ENCODE results near the gene GALNT17.

Gene GALNT17

DNA sequence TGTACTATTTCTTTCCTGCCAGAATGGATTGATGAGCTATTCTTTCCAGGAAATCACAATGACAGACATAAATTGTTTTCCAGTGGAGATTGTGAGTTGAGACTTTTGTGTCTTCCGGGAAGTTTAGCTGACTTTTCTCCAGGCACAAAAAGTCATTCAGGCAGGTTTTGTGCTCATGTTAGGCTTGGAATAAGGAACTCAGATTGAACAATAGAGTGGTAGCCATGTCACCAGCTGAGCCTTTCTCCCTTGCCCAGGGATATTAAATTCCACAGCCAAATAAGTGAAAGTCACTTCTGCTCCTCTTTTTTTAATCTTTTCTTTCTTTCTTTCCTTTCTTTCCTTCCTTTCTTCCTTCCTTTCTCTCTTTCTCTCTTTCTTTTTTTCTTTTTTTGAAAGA is 559.6 kb downstream of the GALNT17 start:
- no peak for DNase-seq (ENCODE audit: low spot score)
- in situ Hi-C loops (cut with MboI; ENCODE audit: low sequenced_read_pairs, unreplicated experiment): no loop called here
- TF ChIP-seq CTCF (IDR thresholded peaks at IDR 0.05; ENCODE audit: borderline replicate concordance, control extremely low read depth, extremely low read depth, insufficient read depth, missing control alignments): no peak

GRCh38 chr7:71694665-71695064 is 562.7 kb downstream of the GALNT17 start:
- DNase-seq (ENCODE audit: low spot score): no peak
- in situ Hi-C loops (cut with MboI; ENCODE audit: low sequenced_read_pairs, unreplicated experiment): no loop called here
- TF ChIP-seq CTCF (IDR thresholded peaks at IDR 0.05; ENCODE audit: borderline replicate concordance, control extremely low read depth, extremely low read depth, insufficient read depth, missing control alignments): no peak

DNA sequence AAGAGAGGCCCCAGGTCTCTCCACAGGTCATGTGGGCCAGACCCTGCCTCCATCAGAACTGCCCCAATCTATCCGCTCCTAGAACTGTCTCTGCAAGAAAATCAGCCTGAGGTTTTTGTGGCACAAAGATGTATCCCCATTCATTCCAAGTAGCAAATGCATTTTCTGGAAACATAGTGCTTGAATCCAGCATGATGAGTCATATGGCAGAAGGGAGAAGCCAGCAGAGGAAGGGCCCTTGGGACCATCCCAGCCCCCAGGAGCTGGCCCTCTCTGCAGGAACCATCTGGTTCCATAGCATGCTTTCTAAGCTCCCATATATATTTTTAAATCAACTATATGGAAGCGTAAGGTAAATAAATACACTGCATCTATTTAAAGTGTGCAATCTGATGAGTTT is 563.2 kb downstream of the GALNT17 start:
- in situ Hi-C loops (cut with MboI; ENCODE audit: low sequenced_read_pairs, unreplicated experiment): no loop called here
- no peak for TF ChIP-seq CTCF (IDR thresholded peaks at IDR 0.05; ENCODE audit: borderline replicate concordance, control extremely low read depth, extremely low read depth, insufficient read depth, missing control alignments)
- DNase-seq (ENCODE audit: low spot score): no peak

DNA sequence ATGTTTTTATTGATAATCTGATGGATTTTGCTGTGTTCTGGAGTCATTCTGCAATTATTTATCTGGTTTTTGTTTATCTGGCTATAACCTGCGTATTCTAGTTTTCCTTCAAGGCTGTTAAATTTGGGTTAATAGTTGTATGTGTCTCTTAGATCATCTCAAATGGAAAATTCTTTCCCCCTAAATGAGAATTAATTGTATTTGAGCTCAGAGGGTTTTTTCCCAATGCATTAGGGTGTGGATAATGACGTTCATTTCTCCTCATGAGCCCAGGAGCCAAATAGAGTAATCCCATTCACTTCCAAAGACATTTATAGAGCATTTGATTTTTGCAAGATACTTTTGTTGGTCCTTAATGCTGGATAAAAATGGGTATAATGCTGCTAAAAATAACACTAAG is 564.6 kb downstream of the GALNT17 start:
- in situ Hi-C loops (cut with MboI; ENCODE audit: low sequenced_read_pairs, unreplicated experiment): no loop called here
- no peak for TF ChIP-seq CTCF (IDR thresholded peaks at IDR 0.05; ENCODE audit: borderline replicate concordance, control extremely low read depth, extremely low read depth, insufficient read depth, missing control alignments)
- DNase-seq (ENCODE audit: low spot score): no peak

DNA sequence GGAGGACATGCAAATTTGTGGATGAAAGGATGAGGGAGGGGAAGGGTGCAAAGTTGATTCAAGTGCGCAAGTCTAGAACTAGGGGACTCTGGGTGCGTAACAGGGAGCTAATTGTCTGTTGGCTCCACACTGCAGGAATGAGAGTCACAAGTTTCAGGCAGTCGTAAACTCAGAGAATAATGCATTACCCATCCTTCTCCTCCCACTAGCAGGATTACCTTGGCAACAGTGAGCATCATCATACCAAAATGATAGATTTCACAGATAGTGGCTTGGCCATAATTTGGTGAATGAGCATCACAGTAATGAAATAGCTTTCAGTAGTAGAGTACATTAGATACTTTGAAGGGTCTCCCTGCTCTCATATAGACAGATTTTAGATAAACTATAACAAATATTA is 565.5 kb downstream of the GALNT17 start:
- in situ Hi-C loops (cut with MboI; ENCODE audit: low sequenced_read_pairs, unreplicated experiment): no loop called here
- DNase-seq (ENCODE audit: low spot score): no peak
- TF ChIP-seq CTCF (IDR thresholded peaks at IDR 0.05; ENCODE audit: borderline replicate concordance, control extremely low read depth, extremely low read depth, insufficient read depth, missing control alignments): no peak

DNA sequence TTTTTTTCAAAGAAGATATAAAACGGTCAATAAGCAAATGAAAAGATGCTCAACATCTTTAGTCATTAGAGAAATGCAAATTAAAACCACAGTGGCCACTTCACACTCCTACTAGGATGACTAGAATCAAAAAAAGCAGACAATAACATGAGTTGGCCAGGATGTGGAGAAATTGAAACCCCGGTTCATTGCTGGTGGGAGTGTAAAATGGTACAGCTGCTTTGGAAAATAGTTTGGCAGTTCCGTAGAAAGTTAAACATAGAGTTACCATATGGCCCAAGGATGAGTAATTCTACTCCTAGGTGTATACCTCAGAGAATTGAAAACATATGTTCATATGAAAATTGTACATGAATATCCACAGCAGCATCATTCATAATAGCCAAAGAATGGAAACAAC is 573.3 kb downstream of the GALNT17 start:
- no peak for DNase-seq (ENCODE audit: low spot score)
- in situ Hi-C loops (cut with MboI; ENCODE audit: low sequenced_read_pairs, unreplicated experiment): no loop called here

More for the DNA sequence above, 573.3 kb downstream of the GALNT17 start:
- TF ChIP-seq CTCF (IDR thresholded peaks at IDR 0.05; ENCODE audit: borderline replicate concordance, control extremely low read depth, extremely low read depth, insufficient read depth, missing control alignments): no peak
